Keratinocyte (primary cell): ENCODE results near the gene REPIN1. TPM values are rescaled to one million over a fixed set of nuclear protein-coding genes. Genes with fewer than 3 reads are reported as not detected.

Experiments
- DNase-seq: peaks from one replicate; pipeline ENCODE4 v3.0.0-alpha.2; 2011; ENCODE audit warnings: low read depth, missing footprints, low spot score
- FAIRE-seq: peaks from 2 replicates; lab custom pipeline; 2011; peaks lifted over from hg19 to GRCh38; lab: Jason Lieb, UNC
- H2AFZ ChIP-seq: 2 replicates; pipeline ENCODE4 v1.6.0; 2012; ENCODE audit warnings: low read length, control low read depth, inconsistent platforms; ENCODE audit not compliant: control insufficient read depth
- H3K27ac ChIP-seq: 2 replicates; pipeline ENCODE4 v1.5.1; 2011; ENCODE audit warnings: low read length; ENCODE audit not compliant: control insufficient read depth, insufficient read depth
- H3K27me3 ChIP-seq: 3 replicates; pipeline ENCODE4 v1.6.0; 2011; ENCODE audit warnings: low read length; ENCODE audit not compliant: control insufficient read depth, insufficient read depth; ENCODE audit errors: extremely low read depth
- H3K36me3 ChIP-seq, 2 experiments: 2 replicates in 1 of 2; 3 replicates in 1 of 2; pipeline ENCODE4 v1.5.1; 2011; ENCODE audit warnings: low read length in 2 of 2, mild to moderate bottlenecking in 1 of 2; ENCODE audit not compliant: control insufficient read depth in 2 of 2, insufficient read depth in 2 of 2; ENCODE audit errors: extremely low read depth in 1 of 2
- H3K4me1 ChIP-seq: 3 replicates; pipeline ENCODE4 v1.5.1; 2011; ENCODE audit warnings: low read length; ENCODE audit not compliant: control insufficient read depth, insufficient read depth; ENCODE audit errors: extremely low read depth
- H3K4me2 ChIP-seq: 3 replicates; pipeline ENCODE4 v1.6.0; 2011; ENCODE audit warnings: low read depth, low read length; ENCODE audit not compliant: control insufficient read depth, insufficient read depth; ENCODE audit errors: extremely low read depth
- H3K4me3 ChIP-seq, 3 experiments: fragments of 200-600 bp in 1 of 3; sonication (generic) in 1 of 3; 2 replicates in 2 of 3; 3 replicates in 1 of 3; pipeline ENCODE4 v1.5.1; 2011 to 2016; ENCODE audit warnings: low read length in 3 of 3, mild to moderate bottlenecking in 3 of 3, control low read depth in 2 of 3, inconsistent platforms in 1 of 3, low read depth in 1 of 3, mixed read lengths in 1 of 3, mixed run types in 1 of 3, moderate library complexity in 1 of 3; ENCODE audit not compliant: control insufficient read depth in 2 of 3, insufficient read depth in 2 of 3; ENCODE audit errors: extremely low read depth in 1 of 3
- H3K79me2 ChIP-seq: 2 replicates; pipeline ENCODE4 v1.6.0; 2012; ENCODE audit warnings: low read length; ENCODE audit not compliant: control insufficient read depth, insufficient read depth
- H3K9ac ChIP-seq: 3 replicates; pipeline ENCODE4 v1.6.0; 2011; ENCODE audit warnings: low read length; ENCODE audit not compliant: control insufficient read depth, insufficient read depth; ENCODE audit errors: extremely low read depth
- H3K9me1 ChIP-seq: 3 replicates; pipeline ENCODE4 v1.6.0; 2011; ENCODE audit warnings: low read length; ENCODE audit not compliant: control insufficient read depth, insufficient read depth; ENCODE audit errors: extremely low read depth
- H3K9me3 ChIP-seq: 2 replicates; pipeline ENCODE4 v1.5.1; 2012; ENCODE audit warnings: low read depth, low read length; ENCODE audit not compliant: control insufficient read depth
- H4K20me1 ChIP-seq: 3 replicates; pipeline ENCODE4 v1.6.0; 2011; ENCODE audit warnings: low read length; ENCODE audit not compliant: control insufficient read depth, insufficient read depth; ENCODE audit errors: extremely low read depth
- CTCF ChIP-seq, 3 experiments: IDR thresholded peaks in 1 of 3; conservative IDR thresholded peaks in 1 of 3; optimal IDR thresholded peaks in 1 of 3; 2 replicates in 2 of 3; 3 replicates in 1 of 3; pipeline versions ENCODE3 to v1.5.1; 2011; ENCODE audit warnings: low read length in 3 of 3, mild to moderate bottlenecking in 3 of 3, moderate library complexity in 2 of 3, control low read depth in 1 of 3, inconsistent platforms in 1 of 3; ENCODE audit not compliant: insufficient read depth in 2 of 3; ENCODE audit errors: extremely low read depth in 1 of 3
- EZH2 ChIP-seq: IDR thresholded peaks from one replicate; pipeline ENCODE4 v1.6.1; 2012; ENCODE audit warnings: inconsistent platforms, mild to moderate bottlenecking, low read length, moderate library complexity
- dilution Hi-C: fragments of 300-500 bp; cut with MboI; formaldehyde crosslinking; loops from one replicate; pipeline ENCODE4 v1.7.0; 2020; ENCODE audit warnings: low sequenced_read_pairs; ENCODE audit not compliant: extremely low pct_ligation_motif_present
- polyA plus RNA-seq, 5 experiments: library from polyadenylated mRNA; depleted of rRNA in 3 of 5; stranded (reverse) in 3 of 5; stranded (forward) in 1 of 5; unstranded in 1 of 5; fragments of >200 nt; gene quantifications; 1 replicate in 1 of 5; 2 replicates in 3 of 5; 3 replicates in 1 of 5; pipeline versions ENCODE4 v1.2.1 to v1.2.3, GENCODE V29; 2011 to 2012; ENCODE audit warnings: missing spikeins in 2 of 5, low read depth in 1 of 5, low replicate concordance in 1 of 5

REPIN1 gene
- polyA plus RNA-seq, 1 donor (not counting 4 experiments of a cell fraction or from before 2014, with no cell fraction given) = 9.3 TPM

GRCh38 chr7:150393325-150393724, 24.7 kb downstream of the REPIN1 start:
- no peak overlapping the region for H3K27ac ChIP-seq
- H3K27me3 ChIP-seq = no peaks in the 10 kb centered on the region
- no peak overlapping the region for H3K4me3 ChIP-seq
- no peak overlapping the region for H3K9ac ChIP-seq
- peaks cover 0 to 2% of the 10 kb centered on the region in 2 experiments for H3K36me3 ChIP-seq
- H4K20me1 ChIP-seq = no peaks in the 10 kb centered on the region
- H2AFZ ChIP-seq = no peak overlapping the region
- H3K79me2 ChIP-seq = no peaks in the 10 kb centered on the region
- no peak overlapping the region for H3K4me2 ChIP-seq
- no peak for DNase-seq
- TF ChIP-seq CTCF (optimal IDR thresholded peaks at IDR 0.05 in 1 of 3, IDR thresholded peaks at IDR 0.05 in 1 of 3, conservative IDR thresholded peaks at IDR 0.05 in 1 of 3; ENCODE audit: extremely low read depth in 1 of 3, insufficient read depth in 2 of 3, low read length in 3 of 3) (no peak), EZH2 (no peak)
- no peaks in the 10 kb centered on the region for H3K4me1 ChIP-seq
- H3K9me3 ChIP-seq = no peaks in the 10 kb centered on the region
- dilution Hi-C loops = no loop called here
- FAIRE-seq = no peak
- no peaks in the 10 kb centered on the region for H3K9me1 ChIP-seq

GRCh38 chr7:150396426-150396825, 27.8 kb downstream of the REPIN1 start:
- FAIRE-seq (no peak), DNase-seq (no peak)
- H3K79me2 ChIP-seq = no peaks in the 10 kb centered on the region
- no peak overlapping the region for H3K9ac ChIP-seq
- no peaks in the 10 kb centered on the region for H3K9me3 ChIP-seq
- no peaks in the 10 kb centered on the region for H3K27me3 ChIP-seq
- H3K27ac ChIP-seq = no peak overlapping the region
- H3K4me2 ChIP-seq = no peak overlapping the region
- no peak for TF ChIP-seq CTCF (optimal IDR thresholded peaks at IDR 0.05 in 1 of 3, IDR thresholded peaks at IDR 0.05 in 1 of 3, conservative IDR thresholded peaks at IDR 0.05 in 1 of 3; ENCODE audit: extremely low read depth in 1 of 3, insufficient read depth in 2 of 3, low read length in 3 of 3)
- no peak for TF ChIP-seq EZH2
- no peak overlapping the region for H2AFZ ChIP-seq
- no peaks in the 10 kb centered on the region for H4K20me1 ChIP-seq
- H3K9me1 ChIP-seq = no peaks in the 10 kb centered on the region
- no peaks in the 10 kb centered on the region for H3K36me3 ChIP-seq
- peaks cover 14% of the 10 kb centered on the region for H3K4me1 ChIP-seq
- dilution Hi-C loops = no loop called here
- H3K4me3 ChIP-seq = no peak overlapping the region
